ENCODE measurements around the gene EED. TPM values are rescaled to one million over a fixed set of nuclear protein-coding genes. Genes with fewer than 3 reads are reported as not detected.

The EED gene, protein sequence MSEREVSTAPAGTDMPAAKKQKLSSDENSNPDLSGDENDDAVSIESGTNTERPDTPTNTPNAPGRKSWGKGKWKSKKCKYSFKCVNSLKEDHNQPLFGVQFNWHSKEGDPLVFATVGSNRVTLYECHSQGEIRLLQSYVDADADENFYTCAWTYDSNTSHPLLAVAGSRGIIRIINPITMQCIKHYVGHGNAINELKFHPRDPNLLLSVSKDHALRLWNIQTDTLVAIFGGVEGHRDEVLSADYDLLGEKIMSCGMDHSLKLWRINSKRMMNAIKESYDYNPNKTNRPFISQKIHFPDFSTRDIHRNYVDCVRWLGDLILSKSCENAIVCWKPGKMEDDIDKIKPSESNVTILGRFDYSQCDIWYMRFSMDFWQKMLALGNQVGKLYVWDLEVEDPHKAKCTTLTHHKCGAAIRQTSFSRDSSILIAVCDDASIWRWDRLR
- total RNA-seq (2021): 24.7 to 27.7 TPM (median 27.3 TPM) in 3 replicates
- percentile 88 among the genes with signal in this experiment for Bru-seq, nascent RNA
- long read RNA-seq, experiment 1, transcript EED-201 (12 exons, 2,223 nt): major isoform, 129 of 164 reads
- long read RNA-seq, experiment 1, transcript EED-203 (13 exons, 1,696 nt): minor isoform, 5 of 164 reads
- long read RNA-seq, experiment 1, partial matches to known transcripts: 5 of 164 reads
- long read RNA-seq, experiment 1, other reads (novel, unspliced or antisense): 21 of 164 reads
- long read RNA-seq, experiment 2, transcript EED-201 (12 exons, 2,223 nt): major isoform, 28 of 43 reads
- long read RNA-seq, experiment 2, partial matches to known transcripts: 6 of 43 reads
- long read RNA-seq, experiment 2, other reads (novel, unspliced or antisense): 5 of 43 reads
- long read RNA-seq, experiment 3, transcript EED-201 (12 exons, 2,223 nt): major isoform, 91 of 116 reads
- long read RNA-seq, experiment 3, transcript EED-207 (10 exons, 1,745 nt): minor isoform, 7 of 116 reads
- long read RNA-seq, experiment 3, partial matches to known transcripts: 1 of 116 reads
- long read RNA-seq, experiment 3, other reads (novel, unspliced or antisense): 15 of 116 reads

DNA sequence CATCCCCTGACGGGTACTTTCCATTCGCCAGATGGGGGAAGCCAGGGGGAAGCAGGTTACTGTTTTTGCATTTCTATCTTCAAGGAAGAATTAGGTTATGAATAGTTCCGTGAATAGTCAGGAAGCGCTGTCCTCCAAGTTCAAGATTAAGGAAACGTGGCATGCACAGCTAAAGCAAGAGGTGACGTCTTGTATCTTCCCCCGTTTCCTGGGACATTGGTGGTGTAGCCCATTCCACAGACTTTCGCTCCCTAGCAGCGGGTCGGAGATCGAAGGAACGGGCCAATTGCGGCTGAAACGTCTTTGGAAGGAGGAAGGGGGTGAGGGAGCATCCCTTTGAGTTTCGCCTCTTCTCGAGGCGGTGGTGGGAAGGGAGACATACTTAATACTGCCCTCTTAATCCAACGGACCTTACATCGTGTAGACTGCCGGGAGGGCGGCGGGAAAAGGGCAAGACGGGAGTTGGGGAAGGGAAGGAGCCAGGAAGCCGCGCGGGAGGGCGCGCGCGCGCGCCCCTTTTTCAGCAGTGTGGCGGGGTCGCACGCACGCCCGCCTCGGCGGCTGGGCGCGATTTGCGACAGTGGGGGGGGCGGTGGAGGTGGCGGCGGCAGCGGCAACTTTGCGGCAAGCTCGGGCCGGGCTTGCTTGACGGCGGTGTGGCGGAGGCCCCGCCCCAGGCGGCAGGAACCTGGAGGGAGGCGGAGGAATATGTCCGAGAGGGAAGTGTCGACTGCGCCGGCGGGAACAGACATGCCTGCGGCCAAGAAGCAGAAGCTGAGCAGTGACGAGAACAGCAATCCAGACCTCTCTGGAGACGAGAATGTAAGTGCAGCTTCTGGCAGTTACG lies at the start of gene EED:
TSS of gene EED (plus strand) at position 232 of the 847 bp plus-strand sequence. CDS start at position 709, 477 bp downstream.
- H3K4me1 Mint-ChIP-seq: peaks cover 35% of the 10 kb centered on the region
- H3K36me3 Mint-ChIP-seq: no peaks in the 10 kb centered on the region
- H3K27ac Mint-ChIP-seq: no peak within 1 kb of the TSS
- POLR2A ChIA-PET: interaction anchor here (0.8 to 1.5 kb wide), 3 partner anchors 21 to 176 kb away, joined by 3 to 13 read pairs (median 4); partner anchors contain the start of gene PICALM
- H3K27me3 Mint-ChIP-seq (ENCODE audit: low read depth): no peaks in the 10 kb centered on the region; the same call in 1 of the 2 replicates
- peak; percentile 83 for ATAC-seq
- no peak within 1 kb of the TSS for H3K4me3 Mint-ChIP-seq
- no peaks in the 10 kb centered on the region for H3K9me3 Mint-ChIP-seq
- DNase-seq (ENCODE audit: low spot score): peak; percentile 97
- CTCF ChIA-PET: interaction anchor here (0.9 to 1.7 kb wide), 4 partner anchors 29 to 390 kb away, joined by 3 to 5 read pairs (median 4); partner anchors contain the start of gene CCDC83
- TF ChIP-seq, protein P1, sequence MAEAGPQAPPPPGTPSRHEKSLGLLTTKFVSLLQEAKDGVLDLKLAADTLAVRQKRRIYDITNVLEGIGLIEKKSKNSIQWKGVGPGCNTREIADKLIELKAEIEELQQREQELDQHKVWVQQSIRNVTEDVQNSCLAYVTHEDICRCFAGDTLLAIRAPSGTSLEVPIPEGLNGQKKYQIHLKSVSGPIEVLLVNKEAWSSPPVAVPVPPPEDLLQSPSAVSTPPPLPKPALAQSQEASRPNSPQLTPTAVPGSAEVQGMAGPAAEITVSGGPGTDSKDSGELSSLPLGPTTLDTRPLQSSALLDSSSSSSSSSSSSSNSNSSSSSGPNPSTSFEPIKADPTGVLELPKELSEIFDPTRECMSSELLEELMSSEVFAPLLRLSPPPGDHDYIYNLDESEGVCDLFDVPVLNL (CRISPR knock-in tag; IDR thresholded peaks at IDR 0.05; ENCODE audit: borderline replicate concordance, low read depth): no peak
- peak; percentile 57; the same call in 1 of the 2 replicates for TF ChIP-seq SP1 (CRISPR knock-in tag; conservative IDR thresholded peaks at IDR 0.05)
- peak; percentile 52; the same call in 1 of the 2 replicates for TF ChIP-seq MYBL2 (CRISPR knock-in tag; IDR thresholded peaks at IDR 0.05)
- TF ChIP-seq CREM (CRISPR knock-in tag; IDR thresholded peaks at IDR 0.05): peak; percentile 56; the same call in 1 of the 2 replicates
- TF ChIP-seq, protein P2, sequence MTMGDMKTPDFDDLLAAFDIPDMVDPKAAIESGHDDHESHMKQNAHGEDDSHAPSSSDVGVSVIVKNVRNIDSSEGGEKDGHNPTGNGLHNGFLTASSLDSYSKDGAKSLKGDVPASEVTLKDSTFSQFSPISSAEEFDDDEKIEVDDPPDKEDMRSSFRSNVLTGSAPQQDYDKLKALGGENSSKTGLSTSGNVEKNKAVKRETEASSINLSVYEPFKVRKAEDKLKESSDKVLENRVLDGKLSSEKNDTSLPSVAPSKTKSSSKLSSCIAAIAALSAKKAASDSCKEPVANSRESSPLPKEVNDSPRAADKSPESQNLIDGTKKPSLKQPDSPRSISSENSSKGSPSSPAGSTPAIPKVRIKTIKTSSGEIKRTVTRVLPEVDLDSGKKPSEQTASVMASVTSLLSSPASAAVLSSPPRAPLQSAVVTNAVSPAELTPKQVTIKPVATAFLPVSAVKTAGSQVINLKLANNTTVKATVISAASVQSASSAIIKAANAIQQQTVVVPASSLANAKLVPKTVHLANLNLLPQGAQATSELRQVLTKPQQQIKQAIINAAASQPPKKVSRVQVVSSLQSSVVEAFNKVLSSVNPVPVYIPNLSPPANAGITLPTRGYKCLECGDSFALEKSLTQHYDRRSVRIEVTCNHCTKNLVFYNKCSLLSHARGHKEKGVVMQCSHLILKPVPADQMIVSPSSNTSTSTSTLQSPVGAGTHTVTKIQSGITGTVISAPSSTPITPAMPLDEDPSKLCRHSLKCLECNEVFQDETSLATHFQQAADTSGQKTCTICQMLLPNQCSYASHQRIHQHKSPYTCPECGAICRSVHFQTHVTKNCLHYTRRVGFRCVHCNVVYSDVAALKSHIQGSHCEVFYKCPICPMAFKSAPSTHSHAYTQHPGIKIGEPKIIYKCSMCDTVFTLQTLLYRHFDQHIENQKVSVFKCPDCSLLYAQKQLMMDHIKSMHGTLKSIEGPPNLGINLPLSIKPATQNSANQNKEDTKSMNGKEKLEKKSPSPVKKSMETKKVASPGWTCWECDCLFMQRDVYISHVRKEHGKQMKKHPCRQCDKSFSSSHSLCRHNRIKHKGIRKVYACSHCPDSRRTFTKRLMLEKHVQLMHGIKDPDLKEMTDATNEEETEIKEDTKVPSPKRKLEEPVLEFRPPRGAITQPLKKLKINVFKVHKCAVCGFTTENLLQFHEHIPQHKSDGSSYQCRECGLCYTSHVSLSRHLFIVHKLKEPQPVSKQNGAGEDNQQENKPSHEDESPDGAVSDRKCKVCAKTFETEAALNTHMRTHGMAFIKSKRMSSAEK (CRISPR knock-in tag; IDR thresholded peaks at IDR 0.05; ENCODE audit: borderline replicate concordance): no peak
- TF ChIP-seq, protein P3, sequence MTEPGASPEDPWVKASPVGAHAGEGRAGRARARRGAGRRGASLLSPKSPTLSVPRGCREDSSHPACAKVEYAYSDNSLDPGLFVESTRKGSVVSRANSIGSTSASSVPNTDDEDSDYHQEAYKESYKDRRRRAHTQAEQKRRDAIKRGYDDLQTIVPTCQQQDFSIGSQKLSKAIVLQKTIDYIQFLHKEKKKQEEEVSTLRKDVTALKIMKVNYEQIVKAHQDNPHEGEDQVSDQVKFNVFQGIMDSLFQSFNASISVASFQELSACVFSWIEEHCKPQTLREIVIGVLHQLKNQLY (CRISPR knock-in tag; IDR thresholded peaks at IDR 0.05): no peak
- TF ChIP-seq, protein P4, sequence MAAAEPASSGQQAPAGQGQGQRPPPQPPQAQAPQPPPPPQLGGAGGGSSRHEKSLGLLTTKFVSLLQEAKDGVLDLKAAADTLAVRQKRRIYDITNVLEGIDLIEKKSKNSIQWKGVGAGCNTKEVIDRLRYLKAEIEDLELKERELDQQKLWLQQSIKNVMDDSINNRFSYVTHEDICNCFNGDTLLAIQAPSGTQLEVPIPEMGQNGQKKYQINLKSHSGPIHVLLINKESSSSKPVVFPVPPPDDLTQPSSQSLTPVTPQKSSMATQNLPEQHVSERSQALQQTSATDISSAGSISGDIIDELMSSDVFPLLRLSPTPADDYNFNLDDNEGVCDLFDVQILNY (CRISPR knock-in tag; IDR thresholded peaks at IDR 0.05): peak; percentile 94
- TF ChIP-seq, protein P5, sequence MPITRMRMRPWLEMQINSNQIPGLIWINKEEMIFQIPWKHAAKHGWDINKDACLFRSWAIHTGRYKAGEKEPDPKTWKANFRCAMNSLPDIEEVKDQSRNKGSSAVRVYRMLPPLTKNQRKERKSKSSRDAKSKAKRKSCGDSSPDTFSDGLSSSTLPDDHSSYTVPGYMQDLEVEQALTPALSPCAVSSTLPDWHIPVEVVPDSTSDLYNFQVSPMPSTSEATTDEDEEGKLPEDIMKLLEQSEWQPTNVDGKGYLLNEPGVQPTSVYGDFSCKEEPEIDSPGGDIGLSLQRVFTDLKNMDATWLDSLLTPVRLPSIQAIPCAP (CRISPR knock-in tag; IDR thresholded peaks at IDR 0.05): 0 out of 2 replicates have a peak, but pooled peaks have one; percentile 47
- no peak for TF ChIP-seq RORB (CRISPR knock-in tag; IDR thresholded peaks at IDR 0.05)
- TF ChIP-seq GABPB1 (CRISPR knock-in tag; IDR thresholded peaks at IDR 0.05): 0 out of 2 replicates have a peak, but pooled peaks have one; percentile 40
- TF ChIP-seq, protein P6, sequence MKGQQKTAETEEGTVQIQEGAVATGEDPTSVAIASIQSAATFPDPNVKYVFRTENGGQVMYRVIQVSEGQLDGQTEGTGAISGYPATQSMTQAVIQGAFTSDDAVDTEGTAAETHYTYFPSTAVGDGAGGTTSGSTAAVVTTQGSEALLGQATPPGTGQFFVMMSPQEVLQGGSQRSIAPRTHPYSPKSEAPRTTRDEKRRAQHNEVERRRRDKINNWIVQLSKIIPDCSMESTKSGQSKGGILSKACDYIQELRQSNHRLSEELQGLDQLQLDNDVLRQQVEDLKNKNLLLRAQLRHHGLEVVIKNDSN (CRISPR knock-in tag; IDR thresholded peaks at IDR 0.05): peak; percentile 37; the same call in 1 of the 2 replicates
- TF ChIP-seq, protein P7, sequence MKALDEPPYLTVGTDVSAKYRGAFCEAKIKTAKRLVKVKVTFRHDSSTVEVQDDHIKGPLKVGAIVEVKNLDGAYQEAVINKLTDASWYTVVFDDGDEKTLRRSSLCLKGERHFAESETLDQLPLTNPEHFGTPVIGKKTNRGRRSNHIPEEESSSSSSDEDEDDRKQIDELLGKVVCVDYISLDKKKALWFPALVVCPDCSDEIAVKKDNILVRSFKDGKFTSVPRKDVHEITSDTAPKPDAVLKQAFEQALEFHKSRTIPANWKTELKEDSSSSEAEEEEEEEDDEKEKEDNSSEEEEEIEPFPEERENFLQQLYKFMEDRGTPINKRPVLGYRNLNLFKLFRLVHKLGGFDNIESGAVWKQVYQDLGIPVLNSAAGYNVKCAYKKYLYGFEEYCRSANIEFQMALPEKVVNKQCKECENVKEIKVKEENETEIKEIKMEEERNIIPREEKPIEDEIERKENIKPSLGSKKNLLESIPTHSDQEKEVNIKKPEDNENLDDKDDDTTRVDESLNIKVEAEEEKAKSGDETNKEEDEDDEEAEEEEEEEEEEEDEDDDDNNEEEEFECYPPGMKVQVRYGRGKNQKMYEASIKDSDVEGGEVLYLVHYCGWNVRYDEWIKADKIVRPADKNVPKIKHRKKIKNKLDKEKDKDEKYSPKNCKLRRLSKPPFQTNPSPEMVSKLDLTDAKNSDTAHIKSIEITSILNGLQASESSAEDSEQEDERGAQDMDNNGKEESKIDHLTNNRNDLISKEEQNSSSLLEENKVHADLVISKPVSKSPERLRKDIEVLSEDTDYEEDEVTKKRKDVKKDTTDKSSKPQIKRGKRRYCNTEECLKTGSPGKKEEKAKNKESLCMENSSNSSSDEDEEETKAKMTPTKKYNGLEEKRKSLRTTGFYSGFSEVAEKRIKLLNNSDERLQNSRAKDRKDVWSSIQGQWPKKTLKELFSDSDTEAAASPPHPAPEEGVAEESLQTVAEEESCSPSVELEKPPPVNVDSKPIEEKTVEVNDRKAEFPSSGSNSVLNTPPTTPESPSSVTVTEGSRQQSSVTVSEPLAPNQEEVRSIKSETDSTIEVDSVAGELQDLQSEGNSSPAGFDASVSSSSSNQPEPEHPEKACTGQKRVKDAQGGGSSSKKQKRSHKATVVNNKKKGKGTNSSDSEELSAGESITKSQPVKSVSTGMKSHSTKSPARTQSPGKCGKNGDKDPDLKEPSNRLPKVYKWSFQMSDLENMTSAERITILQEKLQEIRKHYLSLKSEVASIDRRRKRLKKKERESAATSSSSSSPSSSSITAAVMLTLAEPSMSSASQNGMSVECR (CRISPR knock-in tag; IDR thresholded peaks at IDR 0.05; ENCODE audit: borderline replicate concordance): peak; percentile 22; the same call in 1 of the 2 replicates
- TF ChIP-seq RELA (CRISPR knock-in tag; IDR thresholded peaks at IDR 0.05; ENCODE audit: borderline replicate concordance): no peak
- TF ChIP-seq, protein P8, sequence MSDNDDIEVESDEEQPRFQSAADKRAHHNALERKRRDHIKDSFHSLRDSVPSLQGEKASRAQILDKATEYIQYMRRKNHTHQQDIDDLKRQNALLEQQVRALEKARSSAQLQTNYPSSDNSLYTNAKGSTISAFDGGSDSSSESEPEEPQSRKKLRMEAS (CRISPR knock-in tag; IDR thresholded peaks at IDR 0.05): 0 out of 2 replicates have a peak, but pooled peaks have one; percentile 24
